ENCODE results near the gene MFSD11. TPM values are rescaled to one million over a fixed set of nuclear protein-coding genes. Genes with fewer than 3 reads are reported as not detected.

The MFSD11 gene
- total RNA-seq, 2 experiments from 2014 or later, result 17.0 to 17.6 TPM

- H3K9me3 Mint-ChIP-seq, result no peaks in the 10 kb centered on the region
- CTCF ChIA-PET, result interaction anchor here (1.2 kb wide), 1 partner anchor 236 kb away, joined by 3 read pairs; no protein-coding TSS in a partner anchor
- TF ChIP-seq CTCF (IDR thresholded peaks at IDR 0.05), result no peak
- intact Hi-C loops (cut with micrococcal nuclease), result no loop called here
- no peak for ATAC-seq
- H3K27me3 Mint-ChIP-seq, result no peaks in the 10 kb centered on the region
- POLR2A ChIA-PET, result no interaction called here
- no peak overlapping the region for H3K4me3 Mint-ChIP-seq
- no peak for DNase-seq
- no peaks in the 10 kb centered on the region for H3K36me3 Mint-ChIP-seq (ENCODE audit: low read depth)
- H3K27ac Mint-ChIP-seq, result no peak overlapping the region
- H3K4me1 Mint-ChIP-seq (ENCODE audit: low read depth), result peaks cover 7% of the 10 kb centered on the region
These were observed 82.1 kb downstream of the MFSD11 start for GRCh38 chr17:76820039-76820438.

GRCh38 chr17:76820561-76820960 lies 82.6 kb downstream of the MFSD11 start:
- DNase-seq (no peak), ATAC-seq (no peak)
- peaks cover 7% of the 10 kb centered on the region for H3K4me1 Mint-ChIP-seq (ENCODE audit: low read depth)
- ChIA-PET POLR2A (no interaction called here), CTCF (interaction anchor here (1.2 kb wide), 1 partner anchor 235 kb away, joined by 3 read pairs; no protein-coding TSS in a partner anchor)
- intact Hi-C loops (cut with micrococcal nuclease), result no loop called here
- no peaks in the 10 kb centered on the region for H3K9me3 Mint-ChIP-seq
- no peak overlapping the region for H3K27ac Mint-ChIP-seq
- H3K27me3 Mint-ChIP-seq, result no peaks in the 10 kb centered on the region
- no peak for TF ChIP-seq CTCF (IDR thresholded peaks at IDR 0.05)
- H3K36me3 Mint-ChIP-seq (ENCODE audit: low read depth), result no peaks in the 10 kb centered on the region
- H3K4me3 Mint-ChIP-seq, result no peak overlapping the region

GRCh38 chr17:76822184-76822778 lies 84.4 kb downstream of the MFSD11 start:
- CTCF ChIA-PET, result interaction anchor here (0.9 kb wide), 1 partner anchor 46 kb away, joined by 3 read pairs; the partner anchor contains the start of gene MGAT5B
- no peak for DNase-seq
- POLR2A ChIA-PET, result no interaction called here

GRCh38 chr17:76824093-76824492 lies 86.2 kb downstream of the MFSD11 start:
- H3K9me3 Mint-ChIP-seq, result no peaks in the 10 kb centered on the region
- H3K4me3 Mint-ChIP-seq, result no peak overlapping the region
- H3K27me3 Mint-ChIP-seq, result no peaks in the 10 kb centered on the region
- no peak for ATAC-seq
- no peaks in the 10 kb centered on the region for H3K36me3 Mint-ChIP-seq (ENCODE audit: low read depth)
- POLR2A ChIA-PET, result interaction anchor here (0.6 kb wide), 1 partner anchor 379 kb away, joined by 3 read pairs; no protein-coding TSS in a partner anchor
- no peak for DNase-seq
- TF ChIP-seq CTCF (IDR thresholded peaks at IDR 0.05), result no peak
- H3K27ac Mint-ChIP-seq, result no peak overlapping the region
- intact Hi-C loops (cut with micrococcal nuclease), result no loop called here
- peaks cover 7% of the 10 kb centered on the region for H3K4me1 Mint-ChIP-seq (ENCODE audit: low read depth)
- CTCF ChIA-PET, result interaction anchor here (1.5 kb wide), 1 partner anchor 143 kb away, joined by 4 read pairs; no protein-coding TSS in a partner anchor

More at GRCh38 chr17:76822184-76822778, 84.4 kb downstream of the MFSD11 start:
- peaks cover 7% of the 10 kb centered on the region for H3K4me1 Mint-ChIP-seq (ENCODE audit: low read depth)
- intact Hi-C loops (cut with micrococcal nuclease), result no loop called here
- TF ChIP-seq CTCF (IDR thresholded peaks at IDR 0.05), result no peak
- no peaks in the 10 kb centered on the region for H3K9me3 Mint-ChIP-seq
- no peaks in the 10 kb centered on the region for H3K36me3 Mint-ChIP-seq (ENCODE audit: low read depth)
- no peaks in the 10 kb centered on the region for H3K27me3 Mint-ChIP-seq
- no peak overlapping the region for H3K4me3 Mint-ChIP-seq
- no peak overlapping the region for H3K27ac Mint-ChIP-seq
- ATAC-seq, result no peak

- no peak for TF ChIP-seq CTCF (IDR thresholded peaks at IDR 0.05)
- Mint-ChIP-seq H3K27ac (no peak overlapping the region), H3K4me1 (ENCODE audit: low read depth) (peaks cover 7% of the 10 kb centered on the region), H3K9me3 (no peaks in the 10 kb centered on the region), H3K4me3 (no peak overlapping the region), H3K27me3 (no peaks in the 10 kb centered on the region), H3K36me3 (ENCODE audit: low read depth) (no peaks in the 10 kb centered on the region)
- ChIA-PET CTCF (no interaction called here), POLR2A (no interaction called here)
- intact Hi-C loops (cut with micrococcal nuclease), result no loop called here
- no peak for ATAC-seq
- no peak for DNase-seq
These were observed 88.6 kb downstream of the MFSD11 start for GRCh38 chr17:76826330-76827068.
